HK-2 (cell line): ENCODE measurements around the gene UBTD1.
"Not testable (repeated sequence)": the region's sequence is repeated elsewhere in the genome, so short reads cannot be mapped to it uniquely, and the experiment has no call there.

Experiments used
- DNase-seq: peaks from one replicate; pipeline ENCODE4 v3.0.0-alpha.2; 2018; ENCODE audit not compliant: unreplicated experiment

Gene UBTD1

GRCh38 chr10:97538411-97538810 lies 39.7 kb downstream of the UBTD1 start:
- DNase-seq, result peak; percentile 56

- peak; percentile 23 for DNase-seq
These were observed 40.1 kb downstream of the UBTD1 start for GRCh38 chr10:97538839-97539238.

GRCh38 chr10:97539523-97540200 lies 40.9 kb downstream of the UBTD1 start:
- no peak for DNase-seq

GRCh38 chr10:97540669-97541500 lies 42.2 kb downstream of the UBTD1 start:
- no peak for DNase-seq

GRCh38 chr10:97542169-97543024 lies 43.7 kb downstream of the UBTD1 start:
- peak; percentile 84 for DNase-seq

GRCh38 chr10:97543025-97543546 lies 44.4 kb downstream of the UBTD1 start:
- peak; percentile 88 for DNase-seq

- DNase-seq, result no peak
These were observed 47.9 kb downstream of the UBTD1 start for GRCh38 chr10:97546456-97547270.

GRCh38 chr10:97547271-97547600 lies 48.5 kb downstream of the UBTD1 start:
- no peak for DNase-seq

GRCh38 chr10:97547962-97548361 lies 49.2 kb downstream of the UBTD1 start:
- DNase-seq, result no peak

GRCh38 chr10:97548828-97549455 lies 50.2 kb downstream of the UBTD1 start:
- DNase-seq, result no peak

- no peak for DNase-seq
These were observed 51.0 kb downstream of the UBTD1 start for GRCh38 chr10:97549587-97550322.

- DNase-seq, result no peak
These were observed 51.8 kb downstream of the UBTD1 start for GRCh38 chr10:97550336-97551149.

- no peak for DNase-seq
These were observed 52.5 kb downstream of the UBTD1 start for GRCh38 chr10:97551271-97551670.

GRCh38 chr10:97553575-97554031 lies 54.9 kb downstream of the UBTD1 start:
- peak; percentile 71 for DNase-seq

GRCh38 chr10:97554336-97554735 lies 55.6 kb downstream of the UBTD1 start:
- not testable (repeated sequence) for DNase-seq

GRCh38 chr10:97555541-97555940 lies 56.8 kb downstream of the UBTD1 start:
- not testable (repeated sequence) for DNase-seq

GRCh38 chr10:97560731-97561381 lies 62.1 kb downstream of the UBTD1 start:
- not testable (repeated sequence) for DNase-seq

GRCh38 chr10:97561386-97562077 lies 62.8 kb downstream of the UBTD1 start:
- DNase-seq, result not testable (repeated sequence)
